HG02981 (cell line): ENCODE data around the gene PIN4.
"Not testable (repeated sequence)": the region's sequence is repeated elsewhere in the genome, so short reads cannot be mapped to it uniquely, and the experiment has no call there.

Experiments used
- ATAC-seq: cut with Tn5 transposase; IDR thresholded peaks from one replicate; pipeline ENCODE4 v1.9.1; 2021; ENCODE audit warnings: mild to moderate bottlenecking, moderate library complexity; ENCODE audit not compliant: unreplicated experiment

PIN4 gene

DNA sequence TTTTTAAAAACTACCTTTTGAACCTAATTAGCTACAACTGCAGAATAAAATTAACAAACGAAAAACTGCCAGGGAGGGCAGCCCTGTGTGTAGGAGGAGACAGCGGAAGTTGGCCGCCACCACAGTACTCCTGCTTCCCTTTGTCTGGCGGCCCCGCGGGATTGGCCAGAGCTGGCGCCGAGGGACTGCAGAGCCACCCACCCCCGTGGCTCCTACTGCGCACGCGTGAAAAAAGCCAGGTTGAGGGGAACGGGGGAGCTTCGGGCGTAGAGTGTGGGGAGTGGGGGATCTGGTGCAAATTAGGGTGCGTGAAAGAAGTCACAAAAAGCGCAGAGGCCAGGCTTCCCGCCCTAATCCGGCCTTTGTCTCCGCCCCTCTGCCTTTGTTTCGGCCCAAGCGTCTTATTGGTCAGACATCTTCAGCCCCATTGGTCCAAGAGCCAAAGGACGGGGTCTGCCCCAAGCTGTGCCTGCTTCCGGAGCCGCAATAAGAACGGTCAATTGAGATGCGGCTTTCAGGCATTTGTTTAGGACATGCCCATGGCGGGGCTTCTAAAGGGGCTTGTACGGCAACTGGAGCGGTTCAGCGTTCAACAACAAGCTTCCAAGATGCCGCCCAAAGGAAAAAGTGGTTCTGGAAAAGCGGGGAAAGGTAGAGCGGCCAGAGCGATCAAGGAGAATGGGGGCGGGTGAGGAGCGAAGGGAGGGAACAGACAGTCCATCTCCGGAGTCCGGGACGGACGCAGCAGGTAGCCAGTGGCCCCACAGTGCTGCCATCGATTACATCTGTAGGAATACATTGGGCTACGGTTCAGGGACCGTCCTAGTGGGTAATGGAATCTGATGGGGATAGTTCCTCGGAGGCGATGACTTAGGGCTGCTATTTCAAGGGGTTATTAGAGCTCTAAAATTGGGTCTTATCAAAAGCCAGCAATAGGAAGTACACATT is at the start of gene PIN4:
Gene PIN4 (plus strand): TSS at position 580 of the 948 bp plus-strand sequence. CDS start 29 bp downstream, at position 609.
- ATAC-seq = peak; percentile 98

DNA sequence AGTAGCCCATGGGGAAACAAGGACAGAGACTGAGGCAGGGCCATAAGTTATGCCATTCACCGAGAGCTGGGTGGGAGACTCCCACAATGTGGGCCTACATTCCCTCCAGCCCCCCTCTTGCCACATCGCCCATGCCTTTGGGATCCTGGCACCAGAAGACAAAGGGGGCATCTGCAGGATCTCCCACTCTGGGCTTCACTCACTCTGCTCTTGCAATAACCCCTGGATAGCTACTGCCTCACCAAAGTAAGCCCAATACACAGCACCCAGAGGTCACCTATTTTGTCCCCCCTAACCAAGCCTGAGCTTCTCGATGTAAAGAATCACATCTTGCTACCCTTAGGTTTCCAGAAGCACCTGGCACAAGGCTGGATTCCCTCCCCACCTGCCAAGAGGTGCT is 49.1 kb upstream of the PIN4 start:
- no peak for ATAC-seq

- no peak for ATAC-seq
These were observed 47.6 kb upstream of the PIN4 start for GRCh38 chrX:72133851-72134546.

- no peak for ATAC-seq
These were observed 43.6 kb upstream of the PIN4 start for GRCh38 chrX:72137846-72138495.

DNA sequence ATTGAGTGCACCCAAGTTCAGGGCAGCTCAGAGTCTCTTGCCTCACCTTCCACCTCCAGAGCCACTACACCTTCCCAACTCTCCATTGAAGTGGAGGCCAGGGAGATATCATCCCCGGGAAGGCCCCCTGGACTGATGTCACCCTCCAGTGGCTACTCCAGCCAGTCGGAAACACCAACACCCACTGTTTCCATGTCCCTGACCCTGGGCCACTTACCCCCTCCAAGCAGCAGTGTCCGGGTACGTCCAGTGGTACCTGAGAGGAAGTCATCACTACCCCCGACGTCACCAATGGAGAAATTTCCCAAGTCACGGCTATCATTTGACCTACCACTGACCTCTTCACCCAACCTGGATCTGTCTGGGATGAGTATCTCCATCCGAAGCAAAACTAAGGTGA is 42.0 kb upstream of the PIN4 start:
- ATAC-seq = no peak

GRCh38 chrX:72141372-72142004 is 40.1 kb upstream of the PIN4 start:
- ATAC-seq = peak; percentile 62

DNA sequence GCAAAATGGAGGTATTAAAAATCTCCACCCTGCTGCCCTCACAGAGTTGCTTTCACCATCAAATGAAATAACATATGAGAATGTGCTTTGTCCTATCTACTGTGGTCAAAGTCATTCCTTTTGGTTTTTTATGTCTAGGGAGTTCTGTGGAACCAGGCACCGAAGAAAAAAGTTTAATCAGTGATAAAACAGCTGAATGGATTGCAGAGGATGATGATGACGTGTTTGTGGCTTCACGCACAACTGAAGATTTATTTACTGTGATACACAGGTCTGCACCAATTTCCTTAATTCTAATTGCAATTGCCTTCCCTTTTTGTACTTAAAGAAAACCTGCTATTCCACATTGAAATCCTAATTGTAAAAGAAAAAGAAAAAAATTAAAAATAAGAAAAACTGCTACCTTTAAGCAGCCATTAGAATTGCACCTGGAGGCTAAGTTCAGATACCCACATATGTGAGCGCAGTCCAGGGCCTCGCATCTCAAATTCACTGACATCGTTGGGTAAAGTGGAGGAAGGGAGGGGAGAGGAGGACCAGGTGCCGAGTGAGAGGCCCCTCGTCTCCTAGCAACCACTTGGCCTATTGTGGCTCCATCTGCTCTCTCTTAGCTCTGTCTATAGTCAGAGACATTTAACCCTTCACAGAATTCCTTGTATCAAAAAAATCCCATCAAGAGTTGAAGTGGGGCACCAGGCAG is 39.3 kb upstream of the PIN4 start:
- no peak for ATAC-seq

- ATAC-seq = no peak
These were observed 38.6 kb upstream of the PIN4 start for GRCh38 chrX:72142794-72143608.

DNA sequence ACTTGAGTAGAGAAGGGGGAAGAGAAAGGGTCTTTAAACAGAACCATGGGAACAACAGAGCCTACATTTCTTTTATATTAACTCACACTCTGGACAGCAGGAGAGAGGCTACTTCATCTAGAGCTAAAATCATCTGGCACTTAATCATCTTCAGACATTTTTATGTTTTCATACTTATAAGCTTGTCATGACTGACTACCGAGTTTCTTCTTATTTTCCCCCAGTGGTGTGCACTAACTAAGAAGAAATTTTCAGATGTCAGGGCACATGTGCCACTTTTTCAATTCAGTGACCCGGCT is 38.0 kb upstream of the PIN4 start:
- ATAC-seq = no peak

DNA sequence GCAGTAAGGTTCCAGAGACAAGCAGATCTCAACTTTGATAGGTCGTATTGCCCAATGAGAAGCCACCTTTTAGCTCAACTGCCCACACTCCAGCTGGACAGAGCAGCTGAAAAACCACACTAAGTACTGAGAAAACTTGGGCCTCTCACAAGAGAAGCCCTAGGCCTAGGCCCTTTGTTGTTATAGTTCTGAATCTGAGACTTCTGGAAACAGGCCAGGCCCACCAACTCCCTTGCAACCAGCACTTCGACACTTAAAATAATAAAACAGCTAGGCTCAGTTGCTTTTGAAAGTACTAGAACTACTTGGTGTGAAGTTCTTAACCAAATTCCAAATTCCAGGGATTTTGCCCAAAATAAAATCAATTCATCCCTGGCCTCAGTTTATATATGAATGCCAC is 36.4 kb upstream of the PIN4 start:
- ATAC-seq = no peak

DNA sequence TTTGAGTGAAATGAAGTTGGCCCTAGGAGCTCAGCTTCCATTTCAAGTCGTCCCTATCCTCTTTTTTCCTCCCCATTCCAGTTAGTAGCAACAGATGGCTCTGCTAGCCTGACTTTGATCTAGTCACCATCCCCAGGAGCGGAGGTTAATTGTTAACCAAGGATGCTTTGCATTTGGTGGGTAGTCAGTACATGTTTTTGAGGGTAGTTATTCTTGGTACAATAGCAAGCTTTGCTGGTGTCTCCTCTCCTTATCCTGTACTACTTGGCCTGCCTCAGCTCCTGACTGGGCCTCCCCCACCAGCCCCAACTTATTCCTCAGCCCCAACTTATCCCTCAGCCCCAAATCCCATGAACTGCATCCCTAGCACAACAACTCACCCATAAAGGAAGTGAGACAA is 35.0 kb upstream of the PIN4 start:
- no peak for ATAC-seq

DNA sequence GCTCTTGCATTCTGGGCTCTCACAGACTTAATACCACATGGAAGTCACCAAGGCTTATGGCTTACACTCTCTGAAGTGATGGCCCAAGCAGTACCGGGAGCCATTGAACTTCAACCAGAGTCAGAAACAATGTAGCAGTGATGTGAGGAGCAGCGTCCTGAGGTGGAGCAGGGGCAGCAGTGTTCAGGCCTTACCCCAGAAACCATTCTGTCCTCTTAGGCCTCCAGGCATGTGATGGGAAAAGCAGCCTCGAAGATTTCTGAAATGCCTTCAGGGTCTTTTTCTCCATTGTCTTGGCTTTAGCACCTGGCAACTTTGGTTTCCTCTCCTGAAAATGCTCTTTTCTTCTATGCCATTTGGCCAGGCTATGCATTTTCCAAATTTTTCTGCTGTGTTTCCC is 22.8 kb upstream of the PIN4 start:
- no peak for ATAC-seq

- no peak for ATAC-seq
These were observed 21.8 kb upstream of the PIN4 start for GRCh38 chrX:72159769-72160168.

- ATAC-seq = no peak
These were observed 16.0 kb upstream of the PIN4 start for GRCh38 chrX:72165551-72165950.

DNA sequence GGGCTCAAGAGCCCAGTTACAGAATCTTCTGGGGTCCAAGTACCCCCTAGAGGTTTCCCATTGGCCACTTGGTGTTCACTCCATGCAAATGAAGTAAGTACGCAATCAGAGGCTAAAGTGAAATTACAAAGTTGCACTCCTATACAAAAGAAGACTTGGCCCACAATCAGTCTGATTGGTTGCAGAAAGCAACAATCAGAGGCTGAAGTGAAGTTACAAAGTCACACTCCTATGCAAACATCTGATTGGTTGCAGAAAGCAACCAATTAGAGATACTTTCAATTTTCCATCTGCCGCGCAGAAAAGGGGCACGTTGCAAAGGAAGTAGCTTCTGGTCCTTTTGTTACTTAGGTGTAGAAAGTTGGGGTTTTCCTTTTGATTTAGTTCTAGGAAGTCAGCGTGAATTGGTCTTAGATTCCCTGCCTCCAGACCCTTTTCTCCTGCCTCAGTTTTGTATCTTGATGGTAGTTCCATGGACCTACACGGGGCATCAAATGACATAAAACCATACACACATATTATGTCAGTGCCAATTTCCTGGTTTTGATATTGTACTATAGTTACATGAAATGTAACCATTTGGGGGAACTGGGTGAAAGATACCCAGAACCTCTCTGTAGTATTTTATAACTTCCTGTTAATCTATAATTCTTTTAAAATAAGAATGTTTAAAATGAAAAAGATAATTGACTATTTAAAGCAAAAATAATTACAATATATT is 12.4 kb upstream of the PIN4 start:
- ATAC-seq = no peak

DNA sequence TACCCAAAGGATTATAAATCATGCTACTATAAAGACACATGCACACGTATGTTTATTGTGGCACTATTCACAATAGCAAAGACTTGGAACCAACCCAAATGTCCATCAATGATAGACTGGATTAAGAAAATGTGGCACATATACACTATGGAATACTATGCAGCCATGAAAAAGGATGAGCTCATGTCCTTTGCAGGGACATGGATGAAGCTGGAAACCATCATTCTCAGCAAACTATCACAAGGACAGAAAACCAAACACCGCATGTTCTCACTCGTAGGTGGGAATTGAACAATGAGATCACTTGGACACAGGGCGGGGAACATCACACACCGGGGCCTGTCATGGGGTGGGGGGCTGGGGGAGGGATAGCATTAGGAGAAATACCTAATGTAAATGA is 5.3 kb upstream of the PIN4 start:
- ATAC-seq = not testable (repeated sequence)

- no peak for ATAC-seq
These were observed 4.6 kb upstream of the PIN4 start for GRCh38 chrX:72176981-72177380.

- no peak for ATAC-seq
These were observed 1.0 kb upstream of the PIN4 start for GRCh38 chrX:72180539-72180938.

DNA sequence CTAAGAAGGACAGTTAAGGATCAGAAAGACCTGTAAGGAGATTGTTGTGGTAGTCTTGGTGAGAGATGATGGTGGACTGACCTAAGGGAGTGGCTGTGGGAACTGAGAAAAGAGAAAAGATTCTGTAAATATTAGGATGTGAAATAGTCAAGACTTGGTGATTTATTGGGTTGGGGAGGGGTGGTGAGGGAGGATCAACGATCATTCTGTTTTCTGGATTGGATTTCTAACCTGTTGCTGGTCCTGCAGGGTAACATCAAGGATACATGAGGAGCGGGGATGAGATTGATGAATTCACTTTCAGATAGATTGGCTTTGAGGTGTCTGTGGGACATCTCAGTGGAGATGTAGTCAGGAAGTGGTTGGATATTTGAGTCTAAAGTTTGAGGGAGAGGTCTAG is 1.4 kb downstream of the PIN4 start:
- ATAC-seq = no peak
